ENCODE measurements around the gene SMCO2.

The SMCO2 gene

GRCh38 chr12:27502021-27502435 lies 55.5 kb downstream of the SMCO2 start:
- no peak for DNase-seq

DNA sequence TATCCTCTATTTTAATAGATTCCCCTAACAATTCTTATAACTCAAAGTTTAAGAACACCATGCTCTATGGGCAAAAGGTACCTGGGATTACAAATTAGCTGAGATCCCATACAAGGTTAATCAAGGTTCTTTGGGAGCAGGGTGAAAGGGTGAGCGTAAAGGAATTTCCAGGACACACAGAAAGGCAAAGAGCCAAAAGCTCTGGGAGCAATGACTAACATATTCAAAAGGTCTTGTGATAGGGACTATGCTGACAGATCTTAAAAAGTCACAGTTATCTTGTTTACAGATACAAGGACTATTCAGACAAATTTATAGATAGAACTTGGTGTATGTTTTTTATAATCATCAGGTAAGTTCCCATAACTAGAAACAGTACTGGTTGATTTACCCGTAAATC lies 58.0 kb downstream of the SMCO2 start:
- DNase-seq, result no peak

- DNase-seq, result no peak
Measured at GRCh38 chr12:27505109-27505508, 58.6 kb downstream of the SMCO2 start.

DNA sequence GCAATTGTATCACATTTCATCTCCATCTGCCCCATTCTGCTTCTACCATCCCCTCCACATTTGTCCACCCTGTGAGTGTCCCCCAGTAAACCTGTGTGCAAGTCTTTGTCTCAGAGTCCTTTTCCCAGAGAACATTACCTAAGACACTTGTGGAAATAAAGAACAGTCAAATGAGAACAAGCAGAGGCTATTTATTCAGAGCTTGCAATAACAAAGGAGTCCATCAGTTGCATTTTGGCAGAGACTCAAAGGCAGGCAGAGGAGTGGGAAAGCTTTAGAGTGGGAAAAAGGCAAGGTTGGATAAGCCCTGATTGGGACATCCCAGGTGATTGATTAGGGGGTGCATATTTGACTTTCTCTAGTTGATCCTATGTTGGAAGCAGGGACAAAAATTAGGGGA lies 59.2 kb downstream of the SMCO2 start:
- no peak for DNase-seq

- no peak for DNase-seq
Measured at GRCh38 chr12:27506645-27507189, 60.2 kb downstream of the SMCO2 start.

DNA sequence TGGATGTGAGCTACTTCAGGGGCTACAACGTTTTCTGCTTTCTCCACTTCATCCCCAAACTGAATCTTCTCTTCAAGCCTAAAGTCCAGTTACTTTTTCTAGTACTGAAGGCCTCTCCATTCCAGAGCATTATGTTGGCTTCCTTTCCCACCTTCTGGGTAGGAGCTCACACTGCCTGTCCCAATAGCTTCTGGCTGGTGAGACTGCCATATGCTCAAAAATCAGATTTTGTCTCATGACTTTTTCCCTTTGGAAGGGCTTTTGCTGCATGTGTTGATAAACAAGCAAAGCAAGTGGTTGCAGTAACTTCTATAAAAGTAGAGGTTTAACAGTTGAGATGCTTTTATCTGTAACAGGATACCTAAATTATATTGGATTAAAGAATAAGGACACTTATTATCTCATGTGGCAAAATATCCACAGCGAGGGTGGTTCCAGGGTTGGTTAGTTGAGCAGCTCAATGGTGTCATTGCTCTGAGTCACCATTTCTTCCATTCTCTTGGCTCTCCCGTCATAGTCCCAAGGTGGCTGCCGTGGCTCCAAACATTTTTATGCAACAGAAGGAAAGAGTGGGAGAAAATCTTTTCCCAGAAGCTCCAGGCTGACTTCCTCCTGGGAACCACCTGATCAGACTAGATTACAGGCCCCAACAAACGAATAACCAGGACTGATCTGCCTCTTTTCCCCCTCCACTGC lies 62.3 kb downstream of the SMCO2 start:
- no peak for DNase-seq

DNA sequence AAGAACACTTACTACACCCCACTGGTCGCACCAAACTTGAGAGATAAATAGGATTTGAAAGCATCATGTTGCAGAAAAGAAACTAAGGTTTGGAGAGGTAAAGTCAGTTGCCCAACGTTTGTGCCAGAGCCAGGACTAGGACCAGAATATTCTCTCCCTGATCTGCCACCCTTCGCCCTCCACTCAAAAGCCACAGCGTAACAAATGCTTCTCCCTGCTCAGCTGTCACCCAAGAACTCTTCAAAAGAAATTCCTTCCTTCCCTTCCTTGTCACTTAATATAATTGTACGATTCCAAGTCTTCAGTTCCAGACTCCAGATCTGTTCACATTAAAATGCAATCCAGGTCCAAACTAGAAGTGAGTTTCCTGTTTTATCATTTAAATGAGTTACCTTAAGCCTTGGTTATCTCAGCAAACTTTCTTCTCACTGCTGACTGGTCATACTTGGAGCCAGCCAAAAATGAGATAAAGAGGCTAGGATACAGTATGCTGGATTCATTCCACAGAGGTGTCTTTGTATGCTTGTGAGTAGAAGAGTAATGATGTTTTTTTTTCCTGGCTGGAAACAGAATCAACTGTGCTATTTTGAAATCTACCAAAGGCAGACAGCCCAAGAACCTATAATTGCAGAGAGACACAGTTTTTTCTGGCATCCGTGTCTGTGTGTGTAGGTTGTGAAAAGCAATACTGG lies 64.6 kb downstream of the SMCO2 start:
- no peak for DNase-seq

GRCh38 chr12:27511723-27512045 lies 65.1 kb downstream of the SMCO2 start:
- DNase-seq, result no peak

- DNase-seq, result no peak
Measured at GRCh38 chr12:27513155-27513824, 66.8 kb downstream of the SMCO2 start.

- no peak for DNase-seq
Measured at GRCh38 chr12:27515671-27516070, 69.1 kb downstream of the SMCO2 start.

DNA sequence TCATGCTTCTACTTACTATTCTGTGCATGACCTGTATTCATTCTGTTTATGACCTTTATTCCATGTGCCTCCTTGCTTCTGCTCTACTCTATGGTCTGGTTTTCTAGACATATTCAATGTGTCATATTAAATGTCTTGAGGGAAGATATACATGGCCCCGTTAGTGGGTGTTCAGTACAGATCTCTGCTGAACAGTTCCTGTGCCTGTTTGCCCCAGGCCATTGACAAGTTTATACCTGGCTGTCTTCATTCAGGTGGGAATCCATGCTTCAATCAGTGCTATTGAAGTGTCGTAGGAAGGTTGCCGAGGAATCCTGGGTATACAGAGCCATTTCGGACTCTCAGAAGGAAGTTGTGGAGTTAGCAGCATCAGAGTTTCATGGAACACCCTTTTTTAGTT lies 70.1 kb downstream of the SMCO2 start:
- no peak for DNase-seq

- no peak for DNase-seq
Measured at GRCh38 chr12:27517546-27517945, 71.0 kb downstream of the SMCO2 start.

DNA sequence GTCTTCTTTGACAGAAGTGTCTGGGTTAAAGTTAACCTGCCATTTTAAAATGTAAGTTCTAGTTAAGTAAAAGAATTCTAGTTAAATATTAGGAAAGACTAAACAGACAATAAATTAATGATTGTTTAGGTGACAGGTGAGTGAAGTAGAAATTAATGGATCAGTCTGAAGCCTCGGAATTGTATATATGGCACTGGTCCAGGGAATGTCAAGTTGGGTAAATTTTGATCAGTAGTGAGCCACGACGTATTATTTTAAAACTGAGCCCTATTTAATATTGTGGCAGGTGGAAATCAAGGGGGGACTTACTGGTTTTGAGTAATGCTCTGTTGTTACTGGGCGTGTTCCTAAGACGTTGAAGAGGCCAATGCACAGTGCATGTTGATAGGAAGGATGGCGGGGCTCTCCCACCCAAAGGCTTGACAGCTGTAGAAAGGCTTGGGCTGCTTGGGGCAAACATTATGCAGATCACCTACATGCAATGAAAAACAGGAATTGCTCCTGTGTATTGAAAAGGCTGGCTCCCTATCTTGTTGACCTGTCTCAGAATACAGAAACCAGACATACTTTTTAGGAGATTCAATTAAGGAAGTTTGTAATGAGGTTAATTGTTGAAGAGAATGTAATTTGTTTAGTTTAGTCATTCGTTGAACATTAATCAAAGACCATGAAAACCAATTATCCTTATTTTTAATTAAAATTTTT lies 71.6 kb downstream of the SMCO2 start:
- no peak for DNase-seq

- DNase-seq, result no peak
Measured at GRCh38 chr12:27521066-27521465, 74.5 kb downstream of the SMCO2 start.

GRCh38 chr12:27521981-27522380 lies 75.4 kb downstream of the SMCO2 start:
- DNase-seq, result no peak

DNA sequence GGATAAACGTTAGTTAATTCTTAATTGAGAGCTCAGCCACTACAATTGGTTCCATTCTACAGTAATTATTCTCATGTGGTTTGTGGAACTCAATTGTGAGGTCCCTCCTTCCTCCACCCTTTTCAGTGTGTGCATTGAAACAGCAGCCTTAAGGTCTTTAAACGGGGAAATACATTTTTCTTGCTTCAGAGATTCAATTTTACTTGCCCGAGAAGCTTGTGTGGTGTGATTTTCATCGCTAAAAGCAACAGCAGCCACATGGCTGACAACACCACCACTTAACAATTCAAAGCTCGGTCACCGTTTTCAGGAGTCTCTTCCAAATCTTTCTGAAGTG lies 76.7 kb downstream of the SMCO2 start:
- peak in 1 of 3 donors; percentile 11 for DNase-seq

GRCh38 chr12:27523642-27524493 lies 77.3 kb downstream of the SMCO2 start, which contains the start of gene PPFIBP1:
PPFIBP1 (plus strand) TSS chr12:27524206; CDS start chr12:27633397, 109,191 bp downstream.
- DNase-seq, result peak; percentile 96 to 98 (median 97)

DNA sequence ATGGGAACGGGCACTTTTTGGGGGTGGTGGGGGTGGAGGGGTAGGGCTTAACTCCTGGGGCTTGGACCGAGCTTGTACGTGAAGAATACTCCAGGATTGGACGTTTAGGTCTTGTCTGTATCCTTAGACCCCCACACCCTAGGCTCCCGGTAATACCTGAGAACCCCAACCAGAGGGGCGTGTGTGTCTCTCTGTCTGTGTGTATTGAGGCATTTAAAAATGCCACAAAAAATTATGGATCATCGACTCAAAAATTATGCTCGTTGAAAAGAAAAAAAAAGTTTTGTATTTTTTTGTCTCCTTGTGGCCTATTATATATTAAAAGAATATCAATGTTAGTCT lies 77.9 kb downstream of the SMCO2 start:
- no peak for DNase-seq

GRCh38 chr12:27524839-27525753 lies 78.6 kb downstream of the SMCO2 start:
- DNase-seq, result peak; percentile 42 to 62 (median 47)

GRCh38 chr12:27527512-27527911 lies 81.0 kb downstream of the SMCO2 start:
- DNase-seq, result no peak

GRCh38 chr12:27528788-27529187 lies 82.3 kb downstream of the SMCO2 start:
- no peak for DNase-seq

Data from suppressor macrophage treated with lipopolysaccharide for 1 hour (primary cell).